NCI-H2171 (cell line): ENCODE measurements around the gene FNDC8.
"Not testable (repeated sequence)": the region's sequence is repeated elsewhere in the genome, so short reads cannot be mapped to it uniquely, and the experiment has no call there.

Experiments
- DNase-seq: peaks from one replicate; lab custom pipeline; 2025; lab: John Stamatoyannopoulos, UW

Gene FNDC8

DNA sequence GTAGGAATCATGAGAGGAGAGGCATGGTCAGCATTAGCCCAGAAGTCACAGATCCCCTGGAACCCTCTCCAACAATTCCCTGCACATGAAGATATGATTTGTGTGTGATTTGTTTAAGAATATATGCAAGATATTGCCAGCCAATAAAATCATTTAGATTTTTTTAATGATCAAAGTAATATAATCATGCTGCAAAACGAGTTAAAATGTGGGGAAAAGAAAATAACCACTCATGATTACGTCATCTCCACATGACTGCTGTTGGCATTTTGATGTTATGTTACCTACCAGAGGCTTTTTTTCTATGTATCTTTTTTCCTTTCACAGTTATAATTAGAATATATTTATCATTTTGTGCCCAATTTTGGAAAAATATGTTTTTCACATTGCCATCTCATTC is 50.4 kb downstream of the FNDC8 start:
- DNase-seq = no peak

DNA sequence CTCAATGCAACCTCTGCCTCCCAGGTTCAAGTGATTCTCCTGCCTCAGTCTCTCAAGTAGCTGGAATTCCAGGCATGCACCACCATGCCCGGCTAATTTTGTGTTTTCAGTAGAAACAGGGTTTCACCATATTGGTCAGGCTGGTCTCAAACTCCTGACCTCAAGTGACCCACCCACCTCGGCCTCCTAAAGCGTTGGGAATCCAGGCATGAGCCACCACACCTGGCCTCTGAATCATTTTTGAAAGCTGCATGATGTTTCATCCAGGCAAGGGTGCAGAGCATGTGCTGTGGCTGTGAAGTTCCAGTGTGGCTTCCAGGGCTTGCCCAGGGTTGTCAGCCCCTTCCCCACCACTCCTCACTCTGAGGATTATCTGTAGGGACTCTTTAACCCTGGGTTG is 50.9 kb downstream of the FNDC8 start:
- DNase-seq = not testable (repeated sequence)

DNA sequence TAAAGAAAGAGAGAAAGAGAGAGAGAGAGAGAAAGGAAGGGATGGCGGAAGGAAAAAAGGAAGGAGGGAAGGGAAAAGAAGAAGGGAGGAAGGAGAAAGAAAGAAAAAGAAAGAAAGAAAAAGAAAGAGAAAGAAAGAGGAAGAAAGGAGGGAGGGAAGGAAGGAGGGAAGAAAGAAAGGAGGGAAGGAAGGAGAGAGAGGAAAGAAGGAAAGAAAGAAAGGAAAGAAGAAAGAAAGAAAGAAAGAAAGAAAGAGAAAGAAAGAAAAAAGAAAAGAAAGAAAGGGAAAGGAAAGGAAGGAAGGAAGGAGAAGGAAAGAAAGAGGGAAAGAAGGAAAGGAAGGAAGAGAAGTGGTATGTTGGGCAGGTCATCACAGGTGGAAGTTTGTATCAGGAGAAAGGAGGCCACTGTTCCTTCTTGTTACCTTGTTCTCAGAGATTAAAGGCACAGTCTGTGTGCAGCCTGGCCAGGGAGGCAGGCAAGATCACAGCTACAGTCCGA is 53.5 kb downstream of the FNDC8 start:
- DNase-seq = no peak

DNA sequence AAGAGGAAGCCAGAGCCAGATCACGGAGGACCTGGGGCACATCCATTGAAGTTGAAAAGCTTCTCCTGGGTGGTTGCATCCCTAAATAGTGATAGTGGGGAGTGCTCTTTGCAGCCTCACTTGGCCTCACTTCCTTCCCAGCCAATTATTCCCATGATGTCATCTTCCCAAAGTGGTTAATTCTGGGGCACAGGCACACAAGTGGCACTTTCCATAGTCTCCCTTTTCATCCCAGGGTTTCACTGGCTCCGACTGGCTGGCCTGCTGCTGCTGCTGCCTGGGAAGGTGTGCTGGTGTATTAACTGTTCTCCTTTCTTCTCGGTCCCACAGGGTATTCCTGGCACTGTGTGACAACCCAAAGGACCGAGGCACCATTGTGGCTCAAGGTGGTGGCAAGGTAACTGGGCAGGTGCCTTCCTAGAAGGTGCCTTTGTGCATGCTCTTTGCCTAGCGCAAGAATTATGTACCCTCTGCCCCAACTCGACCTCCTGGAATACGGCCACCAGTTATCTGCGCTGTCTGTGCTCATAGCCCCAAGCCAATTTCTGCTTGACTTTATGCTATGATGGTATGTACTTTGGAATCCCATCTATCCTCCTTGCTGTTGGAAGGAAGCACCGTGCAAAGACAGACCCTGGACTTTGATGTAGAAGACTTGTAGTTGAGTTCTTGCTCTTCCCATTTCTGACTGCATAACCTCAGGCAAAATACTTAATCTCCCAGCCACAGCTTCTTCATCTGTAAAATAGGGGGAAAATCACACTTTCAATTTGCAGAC is 54.4 kb downstream of the FNDC8 start:
- no peak for DNase-seq

DNA sequence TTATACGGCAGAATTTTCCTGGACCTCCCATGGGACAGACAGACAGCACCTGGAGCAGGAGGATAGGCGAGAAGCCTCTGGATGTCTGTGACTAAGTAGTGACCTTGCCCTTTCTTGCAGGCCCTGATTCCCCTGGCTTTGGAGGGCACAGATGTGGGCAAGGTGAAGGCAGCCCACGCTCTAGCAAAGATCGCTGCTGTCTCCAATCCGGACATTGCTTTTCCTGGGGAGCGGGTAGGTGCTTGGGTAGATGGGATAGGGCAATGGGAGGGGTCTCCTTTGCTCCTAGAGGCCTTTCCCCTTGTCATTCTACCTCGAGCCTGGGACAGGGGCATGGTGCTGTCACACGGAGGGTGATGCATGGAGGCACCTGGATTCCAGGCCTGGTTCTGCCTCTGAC is 55.5 kb downstream of the FNDC8 start:
- no peak for DNase-seq

DNA sequence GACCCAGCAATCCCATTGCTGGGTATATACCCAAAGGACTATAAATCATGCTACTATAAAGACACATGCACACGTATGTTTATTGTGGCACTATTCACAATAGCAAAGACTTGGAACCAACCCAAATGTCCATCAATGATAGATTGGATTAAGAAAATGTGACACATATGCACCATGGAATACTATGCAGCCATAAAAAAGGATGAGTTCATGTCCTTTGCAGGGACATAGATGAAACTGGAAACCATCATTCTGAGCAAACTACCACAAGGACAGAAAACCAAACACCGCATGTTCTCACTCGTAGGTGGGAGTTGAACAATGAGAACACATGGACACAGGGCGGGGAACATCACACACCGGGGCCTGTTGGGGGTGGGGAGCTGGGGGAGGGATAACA is 58.0 kb downstream of the FNDC8 start:
- not testable (repeated sequence) for DNase-seq
